GM23338 (cell line): ENCODE measurements around the gene TOX2. TPM values are rescaled to one million over a fixed set of nuclear protein-coding genes. Genes with fewer than 3 reads are reported as not detected.

Experiments used
- ATAC-seq: fragments of 200-7000 bp; cut with Tn5 transposase; 3 replicates; pipeline ENCODE4 v1.9.1; 2020
- DNase-seq: peaks from one replicate; pipeline ENCODE4 v3.0.0-alpha.2; 2015; ENCODE audit warnings: low spot score
- H2AFZ ChIP-seq: fragments of 200-600 bp; sonication (generic); 2 replicates; pipeline ENCODE4 v1.8.0; 2016; ENCODE audit warnings: antibody characterized with exemption, mild to moderate bottlenecking, moderate library complexity
- H3F3A ChIP-seq: fragments of 200-600 bp; sonication (generic); replicated peaks from 2 replicates; pipeline ENCODE4 v1.8.0; 2017; ENCODE audit warnings: antibody characterized with exemption, mixed run types, low read depth
- H3K27ac ChIP-seq: fragments of 200-600 bp; sonication (generic); 2 replicates; pipeline ENCODE4 v1.6.1; 2016; ENCODE audit warnings: low read depth
- H3K27me3 ChIP-seq: fragments of 200-600 bp; sonication (generic); 2 replicates; pipeline ENCODE4 v1.8.0; 2016; ENCODE audit warnings: mild to moderate bottlenecking, mixed run types, moderate library complexity; ENCODE audit not compliant: insufficient read depth
- H3K36me3 ChIP-seq: fragments of 200-600 bp; sonication (generic); 2 replicates; pipeline ENCODE4 v1.8.0; 2016; ENCODE audit warnings: mild to moderate bottlenecking; ENCODE audit not compliant: insufficient read depth
- H3K4me1 ChIP-seq: fragments of 200-600 bp; sonication (generic); 2 replicates; pipeline ENCODE4 v1.8.0; 2016; ENCODE audit warnings: mild to moderate bottlenecking, moderate library complexity; ENCODE audit not compliant: insufficient read depth
- H3K4me2 ChIP-seq: fragments of 200-600 bp; sonication (generic); 2 replicates; pipeline ENCODE4 v1.7.1; 2017; ENCODE audit warnings: mixed run types
- H3K4me3 ChIP-seq: fragments of 200-600 bp; sonication (generic); 2 replicates; pipeline ENCODE4 v1.6.1; 2016; ENCODE audit warnings: mixed run types
- H3K79me2 ChIP-seq: fragments of 200-600 bp; sonication (generic); replicated peaks from 2 replicates; pipeline ENCODE4 v1.8.0; 2017; ENCODE audit warnings: mild to moderate bottlenecking; ENCODE audit not compliant: insufficient read depth
- H3K9me2 ChIP-seq: fragments of 200-600 bp; sonication (generic); 2 replicates; pipeline ENCODE4 v1.8.0; 2017; ENCODE audit not compliant: insufficient read depth
- H4K20me1 ChIP-seq: fragments of 200-600 bp; sonication (generic); replicated peaks from 2 replicates; pipeline ENCODE4 v1.8.0; 2017; ENCODE audit warnings: mild to moderate bottlenecking; ENCODE audit not compliant: insufficient read depth
- H3K27ac Mint-ChIP-seq: 2 replicates; pipeline ENCODE4 v1.8.0; 2020; ENCODE audit warnings: inconsistent platforms, mild to moderate bottlenecking, moderate library complexity, mixed read lengths
- H3K27me3 Mint-ChIP-seq: 3 replicates; pipeline ENCODE4 v1.8.0; 2022; ENCODE audit warnings: low read depth, mild to moderate bottlenecking, moderate library complexity, mixed read lengths, inconsistent platforms; ENCODE audit not compliant: insufficient read depth, poor library complexity
- H3K36me3 Mint-ChIP-seq: 3 replicates; pipeline ENCODE4 v1.8.0; 2021; ENCODE audit warnings: low read depth, mild to moderate bottlenecking, inconsistent platforms, moderate library complexity, mixed read lengths
- H3K4me1 Mint-ChIP-seq: 3 replicates; pipeline ENCODE4 v1.8.0; 2020; ENCODE audit warnings: mild to moderate bottlenecking, inconsistent platforms, mixed read lengths
- H3K4me3 Mint-ChIP-seq: 3 replicates; pipeline ENCODE4 v1.8.0; 2021; ENCODE audit warnings: moderate library complexity, mild to moderate bottlenecking, inconsistent platforms, mixed read lengths
- H3K9me3 Mint-ChIP-seq: 3 replicates; pipeline ENCODE4 v1.8.0; 2020; ENCODE audit warnings: moderate library complexity, mild to moderate bottlenecking, inconsistent platforms, mixed read lengths
- ETS1 ChIP-seq: IDR thresholded peaks from 2 replicates; pipeline ENCODE4 v1.6.1; 2016; ENCODE audit warnings: antibody characterized with exemption
- JUNB ChIP-seq: IDR thresholded peaks from one replicate; pipeline ENCODE4 v1.6.1; 2016; ENCODE audit warnings: antibody characterized with exemption; ENCODE audit not compliant: unreplicated experiment
- NANOG ChIP-seq: IDR thresholded peaks from 2 replicates; pipeline ENCODE4 v1.6.1; 2016; ENCODE audit warnings: antibody characterized with exemption, borderline replicate concordance
- POLR2AphosphoS5 ChIP-seq: IDR thresholded peaks from 2 replicates; pipeline ENCODE4 v1.6.1; 2016; ENCODE audit warnings: antibody characterized with exemption, low read depth
- ZNF462 ChIP-seq: fragments of 250-450 bp; sonication (Bioruptor Pico); IDR thresholded peaks from 2 replicates; pipeline ENCODE4 v1.5.0; 2020; ENCODE audit warnings: mild to moderate bottlenecking, moderate library complexity
- polyA plus RNA-seq: library from polyadenylated mRNA; unstranded; fragments of >200 nt; fragmentation: Nextera tagmentation; extraction: Ambion mirVana; gene quantifications from 2 replicates; pipeline ENCODE4 v1.2.1, GENCODE V29; 2016
- total RNA-seq: library from RNA; depleted of rRNA; stranded (reverse); fragments of >200 nt; shearing (Covaris generic); gene quantifications from 2 replicates; pipeline ENCODE4 v1.2.3, GENCODE V29; 2014

TOX2 gene
- total and polyA plus RNA-seq, 2 experiments from 2014 or later: 1.4 to 1.5 TPM

- H3K27ac Mint-ChIP-seq: no peak overlapping the region
- peak; percentile 93 for ATAC-seq
Observed at GRCh38 chr20:43894491-43894890, 20.2 kb upstream of the TOX2 start.

More at GRCh38 chr20:43894491-43894890, 20.2 kb upstream of the TOX2 start:
- Histone ChIP-seq H3K27me3 (no peaks in the 10 kb centered on the region), H3F3A (no peaks in the 10 kb centered on the region), H3K27ac (no peak overlapping the region; the same call in 1 of the 2 replicates), H3K79me2 (no peaks in the 10 kb centered on the region), H3K9me2 (no peaks in the 10 kb centered on the region), H3K4me3 (no peak overlapping the region), H4K20me1 (no peaks in the 10 kb centered on the region), H3K4me1 (peaks cover 33% of the 10 kb centered on the region), H3K4me2 (peak overlapping the region; percentile 50), H3K36me3 (no peaks in the 10 kb centered on the region), H2AFZ (peak overlapping the region; percentile 67)
- no peak for TF ChIP-seq ETS1
- no peak for TF ChIP-seq JUNB
- TF ChIP-seq NANOG: no peak
- TF ChIP-seq POLR2AphosphoS5: no peak
- no peak for TF ChIP-seq ZNF462 (CRISPR knock-in tag)
- Mint-ChIP-seq H3K4me1 (peaks cover 22% of the 10 kb centered on the region), H3K4me3 (no peak overlapping the region), H3K27me3 (no peaks in the 10 kb centered on the region), H3K9me3 (peaks cover 19% of the 10 kb centered on the region), H3K36me3 (peaks cover 3% of the 10 kb centered on the region; the same call in 2 of the 3 replicates)
- peak; percentile 64 for DNase-seq
